HUES64 (cell line): ENCODE results near the gene PDIK1L.
A peak's percentile ranks its signal among the peaks of the same experiment; 100 is the strongest.
"Not testable (repeated sequence)": the region's sequence is repeated elsewhere in the genome, so short reads cannot be mapped to it uniquely, and the experiment has no call there.

Experiments used
- H3K27ac ChIP-seq: 2 replicates; pipeline ENCODE4 v1.7.0; 2013; ENCODE audit warnings: low read depth, low read length, inconsistent platforms
- H3K27me3 ChIP-seq: 2 replicates; pipeline ENCODE4 v1.6.1; 2013; ENCODE audit warnings: mild to moderate bottlenecking, low read length; ENCODE audit not compliant: insufficient read depth
- H3K36me3 ChIP-seq: 2 replicates; pipeline ENCODE4 v1.6.1; 2013; ENCODE audit warnings: mild to moderate bottlenecking, low read length; ENCODE audit not compliant: insufficient read depth
- H3K4me1 ChIP-seq: 2 replicates; pipeline ENCODE4 v1.6.1; 2013; ENCODE audit warnings: mild to moderate bottlenecking, low read length, moderate library complexity; ENCODE audit not compliant: insufficient read depth
- H3K4me3 ChIP-seq: 2 replicates; pipeline ENCODE4 v1.5.1; 2013; ENCODE audit warnings: mild to moderate bottlenecking, low read length, moderate library complexity
- H3K9ac ChIP-seq: 2 replicates; pipeline ENCODE4 v1.6.1; 2013; ENCODE audit warnings: mild to moderate bottlenecking, low read depth, low read length
- H3K9me3 ChIP-seq: 2 replicates; pipeline ENCODE4 v1.6.1; 2013; ENCODE audit warnings: low read depth, low read length; ENCODE audit not compliant: insufficient read depth
- WGBS: fragments of 150-250, 120-280 bp; methylation state at CpG from one replicate; pipeline ENCODE4 v1.1.7; 2013; ENCODE audit warnings: missing lambda C conversion rate; 5-methylcytosine and 5-hydroxymethylcytosine counted together

Gene PDIK1L

GRCh38 chr1:26092422-26092821 lies 19.2 kb upstream of the PDIK1L start:
- WGBS: 70% methylated on average over 7 of the region's 7 CpGs
- peaks cover 6% of the 10 kb centered on the region for H3K27me3 ChIP-seq
- no peaks in the 10 kb centered on the region for H3K9me3 ChIP-seq
- no peak overlapping the region for H3K27ac ChIP-seq
- no peak overlapping the region for H3K9ac ChIP-seq
- H3K4me1 ChIP-seq: peaks cover 24% of the 10 kb centered on the region
- no peaks in the 10 kb centered on the region for H3K36me3 ChIP-seq
- no peak overlapping the region for H3K4me3 ChIP-seq

GRCh38 chr1:26093569-26093968 lies 18.1 kb upstream of the PDIK1L start:
- H3K27me3 ChIP-seq, H3K9ac ChIP-seq, H3K9me3 ChIP-seq, H3K36me3 ChIP-seq, H3K27ac ChIP-seq, H3K4me3 ChIP-seq: not testable (repeated sequence)
- WGBS: 69% methylated on average over 5 of the region's 6 CpGs
- peaks cover 24% of the 10 kb centered on the region for H3K4me1 ChIP-seq

- no peaks in the 10 kb centered on the region for H3K36me3 ChIP-seq
Observed at GRCh38 chr1:26094076-26094669, 17.5 kb upstream of the PDIK1L start.

GRCh38 chr1:26094677-26095383 lies 16.8 kb upstream of the PDIK1L start:
- 27% methylated on average over 16 of the region's 17 CpGs for WGBS
- no peaks in the 10 kb centered on the region for H3K9me3 ChIP-seq
- no peaks in the 10 kb centered on the region for H3K36me3 ChIP-seq
- 0 out of 2 replicates have a peak overlapping the region, but pooled peaks have one; percentile 2 for H3K9ac ChIP-seq
- H3K27ac ChIP-seq: no peak overlapping the region; the same call in 1 of the 2 replicates
- H3K4me3 ChIP-seq: peak overlapping the region; percentile 5; the same call in 1 of the 2 replicates
- H3K4me1 ChIP-seq: peaks cover 24% of the 10 kb centered on the region
- H3K27me3 ChIP-seq: peaks cover 6% of the 10 kb centered on the region

More at GRCh38 chr1:26094076-26094669, 17.5 kb upstream of the PDIK1L start:
- 0 out of 2 replicates have a peak overlapping the region, but pooled peaks have one; percentile 2 for H3K9ac ChIP-seq
- no peaks in the 10 kb centered on the region for H3K9me3 ChIP-seq
- peaks cover 24% of the 10 kb centered on the region for H3K4me1 ChIP-seq
- 0 out of 2 replicates have a peak overlapping the region, but pooled peaks have one; percentile 5 for H3K4me3 ChIP-seq
- no peak overlapping the region; the same call in 1 of the 2 replicates for H3K27ac ChIP-seq
- peaks cover 6% of the 10 kb centered on the region for H3K27me3 ChIP-seq
- WGBS: 11% methylated on average over 9 of the region's 11 CpGs

- Histone ChIP-seq H3K4me1 (peaks cover 24% of the 10 kb centered on the region), H3K4me3 (no peak overlapping the region), H3K27ac (no peak overlapping the region), H3K27me3 (peaks cover 6% of the 10 kb centered on the region), H3K9me3 (no peaks in the 10 kb centered on the region), H3K36me3 (no peaks in the 10 kb centered on the region), H3K9ac (no peak overlapping the region)
- WGBS: 96% methylated on average over 1 of the region's 2 CpGs
Observed at GRCh38 chr1:26096471-26096870, 15.2 kb upstream of the PDIK1L start.

GRCh38 chr1:26097696-26098095 lies 13.9 kb upstream of the PDIK1L start:
- Histone ChIP-seq H3K4me3 (no peak overlapping the region), H3K27me3 (peaks cover 6% of the 10 kb centered on the region), H3K4me1 (peaks cover 18% of the 10 kb centered on the region), H3K9ac (no peak overlapping the region), H3K27ac (no peak overlapping the region), H3K36me3 (no peaks in the 10 kb centered on the region), H3K9me3 (no peaks in the 10 kb centered on the region)

- 96% methylated on average over 3 of the region's 4 CpGs for WGBS
- no peak overlapping the region for H3K27ac ChIP-seq
Observed at GRCh38 chr1:26098602-26099001, 13.0 kb upstream of the PDIK1L start.

GRCh38 chr1:26099780-26100179 lies 11.8 kb upstream of the PDIK1L start:
- H3K4me1 ChIP-seq: peaks cover 7% of the 10 kb centered on the region
- no peaks in the 10 kb centered on the region for H3K27me3 ChIP-seq
- no peak overlapping the region for H3K27ac ChIP-seq
- WGBS: 100% methylated on average over 2 of the region's 3 CpGs
- no peaks in the 10 kb centered on the region for H3K36me3 ChIP-seq
- H3K9me3 ChIP-seq: no peaks in the 10 kb centered on the region
- H3K4me3 ChIP-seq: no peak overlapping the region
- H3K9ac ChIP-seq: no peak overlapping the region

More at GRCh38 chr1:26098602-26099001, 13.0 kb upstream of the PDIK1L start:
- H3K9ac ChIP-seq: no peak overlapping the region
- no peaks in the 10 kb centered on the region for H3K36me3 ChIP-seq
- peaks cover 18% of the 10 kb centered on the region for H3K4me1 ChIP-seq
- no peaks in the 10 kb centered on the region for H3K9me3 ChIP-seq
- H3K27me3 ChIP-seq: peaks cover 6% of the 10 kb centered on the region; the same call in 1 of the 2 replicates
- H3K4me3 ChIP-seq: no peak overlapping the region

- H3K36me3 ChIP-seq, H3K4me1 ChIP-seq, H3K4me3 ChIP-seq, H3K27me3 ChIP-seq, H3K9ac ChIP-seq, H3K9me3 ChIP-seq, H3K27ac ChIP-seq: not testable (repeated sequence)
- 86% methylated on average over 8 of the region's 10 CpGs for WGBS
Observed at GRCh38 chr1:26100204-26100603, 11.4 kb upstream of the PDIK1L start.

- WGBS: 85% methylated on average over 3 of the region's 3 CpGs
- no peaks in the 10 kb centered on the region for H3K4me1 ChIP-seq
Observed at GRCh38 chr1:26102119-26102518, 9.5 kb upstream of the PDIK1L start.

GRCh38 chr1:26102526-26102925 lies 9.1 kb upstream of the PDIK1L start:
- no peaks in the 10 kb centered on the region for H3K9me3 ChIP-seq
- no peak overlapping the region for H3K9ac ChIP-seq
- H3K36me3 ChIP-seq: no peaks in the 10 kb centered on the region
- H3K27ac ChIP-seq: no peak overlapping the region
- no peaks in the 10 kb centered on the region for H3K27me3 ChIP-seq
- 83% methylated on average over 2 of the region's 2 CpGs for WGBS
- no peaks in the 10 kb centered on the region for H3K4me1 ChIP-seq
- no peak overlapping the region for H3K4me3 ChIP-seq

More at GRCh38 chr1:26102119-26102518, 9.5 kb upstream of the PDIK1L start:
- H3K27ac ChIP-seq: no peak overlapping the region
- H3K27me3 ChIP-seq: no peaks in the 10 kb centered on the region
- no peaks in the 10 kb centered on the region for H3K36me3 ChIP-seq
- no peaks in the 10 kb centered on the region for H3K9me3 ChIP-seq
- no peak overlapping the region for H3K4me3 ChIP-seq
- H3K9ac ChIP-seq: no peak overlapping the region
